HUES48 (cell line): ENCODE measurements around the gene LHFPL6.
"Not testable (repeated sequence)": the region's sequence is repeated elsewhere in the genome, so short reads cannot be mapped to it uniquely, and the experiment has no call there.

ENCODE experiments used
- H3K27ac ChIP-seq: one replicate; pipeline ENCODE4 v1.7.0; 2013; ENCODE audit warnings: low read depth, low read length, inconsistent platforms
- H3K27me3 ChIP-seq: 2 replicates; pipeline ENCODE4 v1.6.1; 2013; ENCODE audit warnings: mild to moderate bottlenecking, low read length; ENCODE audit not compliant: control insufficient read depth, insufficient read depth
- H3K36me3 ChIP-seq: 2 replicates; pipeline ENCODE4 v1.6.1; 2013; ENCODE audit warnings: low read length; ENCODE audit not compliant: control insufficient read depth, insufficient read depth
- H3K4me1 ChIP-seq: 2 replicates; pipeline ENCODE4 v1.6.1; 2013; ENCODE audit warnings: mild to moderate bottlenecking, low read length; ENCODE audit not compliant: control insufficient read depth, insufficient read depth
- H3K4me3 ChIP-seq: 2 replicates; pipeline ENCODE4 v1.5.1; 2013; ENCODE audit warnings: mild to moderate bottlenecking, low read depth, low read length
- H3K9ac ChIP-seq: 2 replicates; pipeline ENCODE4 v1.6.1; 2013; ENCODE audit warnings: mild to moderate bottlenecking, low read depth, low read length, moderate library complexity
- H3K9me3 ChIP-seq: 2 replicates; pipeline ENCODE4 v1.6.1; 2013; ENCODE audit warnings: low read length; ENCODE audit not compliant: control insufficient read depth, insufficient read depth

The LHFPL6 gene

GRCh38 chr13:39347926-39348901 is 254.8 kb downstream of the LHFPL6 start:
- Histone ChIP-seq H3K4me3 (no peak overlapping the region), H3K9me3 (no peaks in the 10 kb centered on the region), H3K27ac (peak overlapping the region; percentile 87), H3K27me3 (peaks cover 66% of the 10 kb centered on the region), H3K4me1 (peaks cover 36% of the 10 kb centered on the region), H3K9ac (no peak overlapping the region), H3K36me3 (no peaks in the 10 kb centered on the region)

DNA sequence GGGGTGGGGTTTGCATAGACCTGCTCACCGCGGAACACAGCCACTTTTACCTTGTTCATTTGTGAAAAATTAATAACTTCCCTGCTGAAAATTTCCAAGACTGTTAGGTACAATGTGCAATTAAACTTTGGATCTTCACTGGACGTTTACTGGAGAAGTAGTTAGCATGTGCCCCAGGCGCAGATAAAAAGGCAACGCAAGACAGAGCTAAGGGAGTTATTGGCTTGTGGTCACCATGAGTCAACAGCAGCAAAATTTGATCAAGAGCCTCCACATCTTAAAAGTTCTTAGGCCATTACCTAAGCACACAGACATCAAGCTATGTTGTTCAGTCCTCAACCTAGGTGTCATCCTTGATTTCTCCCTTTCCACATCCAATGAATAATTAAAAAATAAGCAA is 257.0 kb downstream of the LHFPL6 start:
- Histone ChIP-seq H3K4me1 (peaks cover 36% of the 10 kb centered on the region), H3K4me3 (no peak overlapping the region), H3K9ac (no peak overlapping the region), H3K9me3 (no peaks in the 10 kb centered on the region), H3K27ac (no peak overlapping the region), H3K36me3 (no peaks in the 10 kb centered on the region), H3K27me3 (peaks cover 55% of the 10 kb centered on the region)

- Histone ChIP-seq H3K27me3 (peaks cover 9% of the 10 kb centered on the region), H3K4me3 (no peak overlapping the region), H3K9ac (no peak overlapping the region), H3K27ac (no peak overlapping the region), H3K9me3 (no peaks in the 10 kb centered on the region), H3K4me1 (peaks cover 3% of the 10 kb centered on the region; the same call in 1 of the 2 replicates), H3K36me3 (no peaks in the 10 kb centered on the region)
Observed at GRCh38 chr13:39341251-39341650, 261.7 kb downstream of the LHFPL6 start.

GRCh38 chr13:39338114-39338513 is 264.9 kb downstream of the LHFPL6 start:
- H3K4me3 ChIP-seq, H3K36me3 ChIP-seq, H3K9me3 ChIP-seq: not testable (repeated sequence)

DNA sequence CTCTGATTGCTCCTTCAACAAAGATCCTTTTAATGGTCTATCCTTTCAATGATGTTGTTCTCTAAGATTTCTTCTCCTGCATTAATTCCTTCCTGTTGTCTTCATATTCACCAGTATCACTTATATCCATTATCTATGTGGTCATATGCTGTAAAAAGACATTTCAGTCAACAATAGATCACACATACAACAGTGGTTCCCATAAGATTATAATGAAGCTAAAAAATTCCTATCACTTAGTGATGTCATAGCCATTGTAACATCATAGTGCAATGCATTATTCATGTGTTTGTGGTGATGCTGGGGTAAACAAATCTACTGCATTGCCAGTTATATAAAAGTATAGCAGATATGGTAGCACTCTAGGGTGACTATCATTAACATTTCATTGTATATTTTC is 266.1 kb downstream of the LHFPL6 start:
- H3K9ac ChIP-seq: no peak overlapping the region
- no peaks in the 10 kb centered on the region for H3K36me3 ChIP-seq
- H3K4me1 ChIP-seq: peaks cover 3% of the 10 kb centered on the region; the same call in 1 of the 2 replicates
- H3K9me3 ChIP-seq: no peaks in the 10 kb centered on the region
- H3K4me3 ChIP-seq: no peak overlapping the region
- H3K27me3 ChIP-seq: no peaks in the 10 kb centered on the region
- H3K27ac ChIP-seq: no peak overlapping the region

More at GRCh38 chr13:39338114-39338513, 264.9 kb downstream of the LHFPL6 start:
- H3K4me1 ChIP-seq, H3K9ac ChIP-seq, H3K27me3 ChIP-seq, H3K27ac ChIP-seq: not testable (repeated sequence)

- Histone ChIP-seq H3K36me3 (no peaks in the 10 kb centered on the region), H3K9ac (no peak overlapping the region), H3K4me1 (peaks cover under 1% of the 10 kb centered on the region; the same call in 1 of the 2 replicates), H3K4me3 (no peak overlapping the region), H3K9me3 (no peaks in the 10 kb centered on the region), H3K27ac (no peak overlapping the region), H3K27me3 (no peaks in the 10 kb centered on the region)
Observed at GRCh38 chr13:39336207-39336606, 266.8 kb downstream of the LHFPL6 start.

GRCh38 chr13:39335721-39336120 is 267.3 kb downstream of the LHFPL6 start:
- H3K9ac ChIP-seq: no peak overlapping the region

DNA sequence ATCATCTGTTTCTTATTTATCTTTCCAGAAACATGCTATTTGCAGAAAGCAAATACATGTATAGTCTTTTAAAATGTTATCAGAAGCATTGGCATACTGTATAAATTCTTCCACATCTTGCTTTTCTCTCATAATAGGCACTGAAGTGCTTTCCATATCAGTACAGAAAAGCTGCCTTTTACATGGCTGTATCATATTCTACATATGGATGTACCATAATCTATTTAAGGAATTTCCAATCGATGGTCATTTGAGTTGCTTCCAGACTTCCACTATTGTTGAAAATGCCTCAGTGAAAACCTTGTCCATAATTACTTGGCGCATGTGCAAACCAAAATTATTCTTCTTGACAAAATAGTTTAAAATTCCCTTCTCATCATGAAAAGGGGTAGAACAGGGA is 272.5 kb downstream of the LHFPL6 start:
- no peak overlapping the region for H3K4me3 ChIP-seq
- H3K4me1 ChIP-seq: peaks cover 27% of the 10 kb centered on the region
- no peaks in the 10 kb centered on the region for H3K36me3 ChIP-seq
- no peaks in the 10 kb centered on the region for H3K27me3 ChIP-seq
- H3K27ac ChIP-seq: no peak overlapping the region
- no peaks in the 10 kb centered on the region for H3K9me3 ChIP-seq
- no peak overlapping the region for H3K9ac ChIP-seq

More at GRCh38 chr13:39335721-39336120, 267.3 kb downstream of the LHFPL6 start:
- H3K9me3 ChIP-seq: no peaks in the 10 kb centered on the region
- no peak overlapping the region for H3K4me3 ChIP-seq
- H3K36me3 ChIP-seq: no peaks in the 10 kb centered on the region
- no peaks in the 10 kb centered on the region for H3K27me3 ChIP-seq
- H3K27ac ChIP-seq: no peak overlapping the region
- H3K4me1 ChIP-seq: no peaks in the 10 kb centered on the region

DNA sequence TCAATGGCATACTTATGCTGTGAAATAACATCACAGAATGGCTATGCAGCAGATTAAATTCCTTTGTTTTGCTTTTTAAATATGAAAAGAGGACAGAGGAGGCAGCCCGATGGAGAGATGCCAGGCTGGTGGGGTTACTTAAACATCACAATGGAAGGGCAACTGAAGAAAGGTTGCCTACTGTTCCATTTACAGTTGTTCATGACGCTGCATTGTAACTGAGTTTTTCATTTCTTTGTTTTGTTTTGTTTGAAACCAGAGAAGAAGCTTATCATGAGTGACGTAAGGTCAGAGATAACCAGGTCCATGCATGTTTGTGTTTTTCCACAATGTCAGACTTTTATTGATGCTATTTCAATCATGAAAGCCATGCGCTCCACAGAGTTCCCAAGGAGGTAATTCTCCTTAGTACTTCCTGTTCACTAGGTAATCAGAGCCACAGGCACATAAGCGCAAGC is 273.8 kb downstream of the LHFPL6 start:
- H3K9ac ChIP-seq: no peak overlapping the region
- peaks cover 27% of the 10 kb centered on the region for H3K4me1 ChIP-seq
- no peaks in the 10 kb centered on the region for H3K9me3 ChIP-seq
- no peaks in the 10 kb centered on the region for H3K27me3 ChIP-seq
- H3K36me3 ChIP-seq: no peaks in the 10 kb centered on the region
- H3K27ac ChIP-seq: peak overlapping the region; percentile 87
- H3K4me3 ChIP-seq: peak overlapping the region; percentile 32; the same call in 1 of the 2 replicates

DNA sequence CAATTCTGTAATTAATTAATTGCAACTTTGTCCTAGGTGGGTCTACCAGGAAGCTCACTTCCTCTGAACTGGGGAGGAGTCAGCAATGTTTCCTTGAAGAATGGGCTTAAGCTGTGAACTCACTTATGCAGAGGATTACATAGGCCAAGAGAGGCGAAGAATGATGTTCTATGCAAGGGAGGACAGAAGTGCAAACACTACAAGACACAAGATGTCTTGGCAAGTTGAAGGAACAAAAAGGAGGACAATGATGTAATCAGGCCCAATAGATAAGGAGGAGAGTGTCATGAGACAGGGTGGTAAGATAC is 275.9 kb downstream of the LHFPL6 start:
- H3K4me1 ChIP-seq: peaks cover 33% of the 10 kb centered on the region
- no peaks in the 10 kb centered on the region for H3K36me3 ChIP-seq
- no peaks in the 10 kb centered on the region for H3K27me3 ChIP-seq
- H3K9me3 ChIP-seq: no peaks in the 10 kb centered on the region
- no peak overlapping the region for H3K4me3 ChIP-seq
- H3K27ac ChIP-seq: no peak overlapping the region
- H3K9ac ChIP-seq: no peak overlapping the region

DNA sequence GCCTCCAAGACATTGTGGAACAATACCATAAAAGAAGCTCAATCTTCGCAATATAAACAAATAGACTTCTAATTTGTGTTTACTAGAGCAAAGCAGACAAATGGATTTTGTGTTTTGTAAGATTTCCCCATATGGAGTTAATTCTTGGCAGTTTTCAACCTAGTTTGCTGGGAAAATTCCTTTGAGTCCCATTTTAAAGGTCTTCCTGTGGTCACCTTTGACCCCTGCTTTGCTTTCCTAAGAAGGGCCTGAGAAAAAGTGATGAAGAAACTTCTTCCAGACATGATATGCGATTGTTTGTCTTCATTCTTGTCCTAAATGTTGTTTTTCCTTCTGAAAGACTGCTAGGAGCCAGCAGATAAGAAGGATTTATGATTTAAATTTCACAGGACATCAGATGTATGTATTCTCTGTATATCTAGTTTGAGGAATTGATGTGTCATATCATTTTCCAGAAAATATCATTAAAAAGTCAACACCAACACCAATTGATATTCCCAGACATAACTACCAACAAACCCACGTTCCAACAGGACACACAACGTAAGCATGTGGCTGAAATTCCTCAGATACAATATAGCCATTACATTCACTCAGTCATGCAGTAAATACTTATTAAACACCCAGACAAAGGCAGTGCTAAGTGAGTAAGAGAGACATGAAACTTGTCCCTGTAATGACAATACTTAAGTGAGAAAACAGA is 276.4 kb downstream of the LHFPL6 start:
- peaks cover 33% of the 10 kb centered on the region for H3K4me1 ChIP-seq
- H3K4me3 ChIP-seq: no peak overlapping the region
- no peak overlapping the region for H3K27ac ChIP-seq
- H3K9me3 ChIP-seq: no peaks in the 10 kb centered on the region
- H3K36me3 ChIP-seq: no peaks in the 10 kb centered on the region
- H3K27me3 ChIP-seq: no peaks in the 10 kb centered on the region
- no peak overlapping the region for H3K9ac ChIP-seq
